Retinal pigment epithelial cell (primary cell): ENCODE data around the gene LRWD1.
"Not testable (repeated sequence)": the region's sequence is repeated elsewhere in the genome, so short reads cannot be mapped to it uniquely, and the experiment has no call there.

Experiments used
- DNase-seq: peaks from one replicate; pipeline ENCODE4 v3.0.0-alpha.2; 2010; ENCODE audit warnings: low read depth
- H3K4me3 ChIP-seq: 2 replicates; pipeline ENCODE4 v1.5.1; 2011; ENCODE audit warnings: mild to moderate bottlenecking, low read length, control low read depth, moderate library complexity
- TF ChIP-seq, protein P1 (sequence below): conservative IDR thresholded peaks from 2 replicates; pipeline ENCODE4 v1.5.1; 2011; ENCODE audit warnings: low read depth, low read length, control low read depth, inconsistent platforms

Gene LRWD1

GRCh38 chr7:102469972-102470825 lies 5.4 kb downstream of the LRWD1 start:
- no peak for DNase-seq
- H3K4me3 ChIP-seq, result no peak overlapping the region
- TF ChIP-seq, protein P1, sequence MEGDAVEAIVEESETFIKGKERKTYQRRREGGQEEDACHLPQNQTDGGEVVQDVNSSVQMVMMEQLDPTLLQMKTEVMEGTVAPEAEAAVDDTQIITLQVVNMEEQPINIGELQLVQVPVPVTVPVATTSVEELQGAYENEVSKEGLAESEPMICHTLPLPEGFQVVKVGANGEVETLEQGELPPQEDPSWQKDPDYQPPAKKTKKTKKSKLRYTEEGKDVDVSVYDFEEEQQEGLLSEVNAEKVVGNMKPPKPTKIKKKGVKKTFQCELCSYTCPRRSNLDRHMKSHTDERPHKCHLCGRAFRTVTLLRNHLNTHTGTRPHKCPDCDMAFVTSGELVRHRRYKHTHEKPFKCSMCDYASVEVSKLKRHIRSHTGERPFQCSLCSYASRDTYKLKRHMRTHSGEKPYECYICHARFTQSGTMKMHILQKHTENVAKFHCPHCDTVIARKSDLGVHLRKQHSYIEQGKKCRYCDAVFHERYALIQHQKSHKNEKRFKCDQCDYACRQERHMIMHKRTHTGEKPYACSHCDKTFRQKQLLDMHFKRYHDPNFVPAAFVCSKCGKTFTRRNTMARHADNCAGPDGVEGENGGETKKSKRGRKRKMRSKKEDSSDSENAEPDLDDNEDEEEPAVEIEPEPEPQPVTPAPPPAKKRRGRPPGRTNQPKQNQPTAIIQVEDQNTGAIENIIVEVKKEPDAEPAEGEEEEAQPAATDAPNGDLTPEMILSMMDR, result no peak

DNA sequence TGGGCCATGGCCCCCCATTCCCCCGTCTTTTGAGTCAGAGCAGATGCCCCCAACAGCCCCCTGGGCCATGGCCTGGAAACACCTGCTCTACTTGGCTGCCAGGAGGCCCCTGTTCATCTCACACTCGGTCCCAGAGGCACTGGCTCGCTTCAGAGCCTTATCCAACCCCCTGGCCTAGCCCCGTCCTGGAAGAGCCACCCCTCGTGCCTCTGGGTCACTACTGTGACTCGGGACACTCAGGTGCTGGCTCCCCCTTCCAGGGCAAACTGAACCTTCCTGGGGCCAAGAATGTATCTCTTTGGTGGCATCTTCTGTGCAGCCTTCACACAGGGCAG lies 7.0 kb downstream of the LRWD1 start:
- TF ChIP-seq, protein P1, result no peak
- no peak for DNase-seq
- H3K4me3 ChIP-seq, result no peak overlapping the region

DNA sequence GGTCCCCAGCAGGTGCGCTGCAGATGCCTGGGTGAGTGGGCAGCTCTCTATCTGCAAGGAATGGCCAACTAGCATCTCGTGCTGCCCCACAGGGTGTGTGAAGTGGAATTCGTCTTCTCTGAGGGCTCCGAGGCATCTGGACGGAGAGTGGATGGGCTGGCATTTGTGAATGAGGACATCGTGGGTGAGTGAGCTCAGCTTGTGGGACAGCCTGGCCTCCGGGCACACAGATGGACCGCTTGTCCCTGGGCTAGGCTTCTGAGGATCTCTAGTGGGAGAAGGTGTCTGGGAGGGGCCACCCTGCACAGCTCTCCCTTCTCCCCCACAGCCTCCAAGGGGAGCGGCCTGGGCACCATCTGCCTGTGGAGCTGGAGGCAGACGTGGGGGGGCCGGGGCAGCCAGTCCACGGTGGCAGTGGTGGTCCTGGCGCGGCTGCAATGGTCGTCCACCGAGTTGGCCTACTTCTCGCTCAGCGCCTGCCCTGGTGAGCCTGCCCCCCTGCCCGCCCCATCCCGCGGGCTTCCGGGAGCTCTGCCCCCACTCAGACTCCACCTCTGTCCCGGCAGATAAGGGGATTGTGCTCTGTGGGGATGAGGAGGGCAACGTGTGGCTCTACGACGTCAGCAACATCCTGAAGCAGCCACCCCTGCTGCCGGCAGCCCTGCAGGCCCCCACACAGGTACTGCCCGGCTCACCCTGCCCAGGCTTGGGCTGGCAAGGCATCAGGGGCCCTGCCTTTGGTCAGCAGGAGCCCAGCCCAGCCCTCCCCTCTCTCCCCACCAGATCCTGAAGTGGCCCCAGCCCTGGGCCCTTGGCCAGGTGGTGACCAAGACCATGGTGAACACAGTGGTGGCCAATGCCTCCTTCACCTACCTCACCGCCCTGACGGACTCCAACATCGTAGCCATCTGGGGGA lies 7.6 kb downstream of the LRWD1 start:
- TF ChIP-seq, protein P1, result no peak
- H3K4me3 ChIP-seq, result no peak overlapping the region
- no peak for DNase-seq

DNA sequence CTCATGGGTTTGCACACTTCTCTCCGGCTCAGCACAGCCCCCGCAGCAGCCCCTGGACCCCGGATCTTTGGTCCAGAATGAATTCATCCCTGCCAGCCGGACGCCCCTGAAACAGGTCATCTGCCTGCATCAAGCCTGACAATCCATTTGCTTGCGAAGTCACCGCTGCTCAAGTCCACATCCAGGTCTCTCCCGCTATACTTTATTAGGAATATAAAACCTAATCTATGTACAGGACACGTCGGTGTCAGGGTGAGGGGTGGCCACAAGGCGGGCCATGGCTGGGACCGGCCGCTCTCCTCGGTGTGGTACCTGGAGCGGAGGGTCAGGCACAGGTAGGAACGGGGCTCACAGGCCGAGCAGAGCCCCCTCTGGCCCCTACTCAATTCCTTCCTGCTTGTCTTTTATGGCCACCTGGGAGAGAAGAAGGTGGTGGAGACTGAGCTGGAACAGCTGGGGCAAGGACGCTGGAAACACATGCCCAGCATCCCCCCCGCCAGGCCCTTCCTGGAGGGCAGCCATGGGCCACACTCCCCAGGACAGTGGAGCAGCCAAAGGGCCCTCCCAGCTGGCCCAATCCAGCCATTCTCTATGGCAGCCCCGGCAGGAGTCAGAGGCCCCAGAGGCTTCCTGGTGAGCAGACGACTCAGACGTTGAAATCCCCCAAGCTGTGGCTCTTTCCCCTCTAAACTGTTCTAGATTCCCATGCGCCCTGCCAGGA lies 8.6 kb downstream of the LRWD1 start:
- no peak overlapping the region for H3K4me3 ChIP-seq
- no peak for DNase-seq
- TF ChIP-seq, protein P1, result no peak

DNA sequence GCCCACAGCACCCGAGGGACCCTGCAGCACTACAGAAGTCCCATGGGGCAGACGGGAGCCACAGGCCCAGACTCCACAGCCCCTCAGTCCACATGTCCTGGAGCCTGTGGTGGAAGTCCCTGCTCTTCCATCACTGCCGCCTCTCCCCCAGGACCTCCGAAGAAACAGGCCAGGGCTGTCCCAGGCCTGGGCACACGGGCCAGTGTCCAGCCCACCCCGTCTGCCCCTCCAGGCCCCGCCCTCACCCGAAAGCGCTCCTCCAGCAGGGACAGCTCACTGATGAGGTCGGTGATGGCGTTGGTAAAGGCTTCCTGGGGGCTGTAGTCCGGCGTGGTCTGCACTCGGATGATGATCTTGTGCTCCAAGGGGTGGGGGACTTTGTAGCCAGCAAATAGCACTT lies 9.3 kb downstream of the LRWD1 start:
- not testable (repeated sequence) for DNase-seq, H3K4me3 ChIP-seq

GRCh38 chr7:102474736-102475435 lies 10.1 kb downstream of the LRWD1 start:
- DNase-seq, H3K4me3 ChIP-seq: not testable (repeated sequence)

DNA sequence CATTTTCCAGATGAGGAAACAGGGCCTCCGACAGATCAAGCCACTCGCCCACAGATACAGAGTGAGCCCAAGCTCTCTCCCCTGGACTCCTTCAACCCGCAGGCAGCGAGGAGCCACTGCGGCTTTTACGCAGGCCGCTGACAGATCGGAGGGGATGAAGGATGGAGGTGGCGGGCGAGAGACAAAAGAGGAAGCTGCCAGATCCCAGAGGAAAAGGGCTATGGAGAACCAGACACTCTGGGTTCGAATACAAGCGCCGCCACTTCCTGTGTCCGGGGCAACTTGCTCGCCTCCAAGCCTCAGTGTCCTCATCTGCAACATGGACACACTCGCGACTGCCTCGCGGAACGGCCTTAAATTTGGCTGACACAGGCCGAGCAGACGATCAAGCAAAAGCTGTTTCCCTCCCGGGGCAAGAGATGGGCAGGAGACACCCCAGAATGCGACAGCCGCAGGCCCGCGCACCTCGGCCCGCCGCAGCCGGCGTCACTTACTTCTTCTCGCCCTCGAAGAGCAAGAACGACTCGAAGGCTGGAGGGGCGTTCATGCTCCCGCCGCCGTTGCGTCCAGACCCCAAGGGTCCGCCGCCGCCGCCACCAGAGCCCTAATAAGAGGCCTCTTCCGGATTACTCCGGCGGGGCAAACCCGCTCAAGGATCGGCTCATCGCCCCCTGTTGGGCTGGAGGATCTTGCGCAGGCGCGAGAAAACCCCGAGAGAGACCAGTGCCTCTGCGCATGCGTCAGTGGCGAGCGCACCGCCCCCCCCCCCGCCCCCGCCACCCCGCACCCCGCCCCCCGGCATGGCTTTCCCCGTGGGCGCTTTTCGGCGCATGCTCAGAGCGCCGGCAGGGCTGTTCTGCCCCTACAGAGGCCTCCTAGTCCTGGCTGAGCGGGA lies 13.8 kb downstream of the LRWD1 start, which contains the start of gene POLR2J:
TSS of gene POLR2J (minus strand) at position 609 of the 895 bp plus-strand sequence. CDS start at position 547, 62 bp downstream.
- peak; percentile 18 for DNase-seq
- peak within 1 kb of the TSS; percentile 44 for H3K4me3 ChIP-seq
- TF ChIP-seq, protein P1, result peak; percentile 30

DNA sequence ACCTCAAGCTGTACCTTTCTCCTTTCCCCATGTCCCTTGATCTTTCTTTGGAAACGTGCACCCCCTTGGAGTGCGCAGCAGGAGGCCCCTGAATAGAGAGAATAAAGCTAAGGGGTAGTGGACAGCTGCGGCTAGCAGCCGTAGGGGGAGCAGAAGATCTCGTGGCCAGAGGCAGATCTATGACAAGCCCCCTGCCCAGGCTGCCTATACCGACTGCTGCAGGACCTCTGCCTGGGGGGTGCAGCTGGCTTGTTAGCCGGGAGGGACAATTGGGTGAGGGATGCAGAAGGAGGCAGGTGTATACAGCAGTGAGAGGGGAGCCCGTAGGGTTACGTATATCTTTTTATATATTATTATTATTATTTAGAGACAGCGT lies 14.4 kb downstream of the LRWD1 start:
- H3K4me3 ChIP-seq, DNase-seq: not testable (repeated sequence)
